Stimulated activated CD8-positive, alpha-beta memory T cell treated with anti-CD3 and anti-CD28 coated beads, Interleukin-7, amount 100 ng/mL, for 48 hours (primary cell): ENCODE results near the gene KRTAP10-9.
"Not testable (repeated sequence)": the region's sequence is repeated elsewhere in the genome, so short reads cannot be mapped to it uniquely, and the experiment has no call there.

Source experiments
- DNase-seq, 2 donors: peaks; one replicate each; pipeline ENCODE4 v3.0.0-alpha.2; 2020; ENCODE audit warnings: low read depth in 1 of 2; ENCODE audit errors: extremely low read depth in 1 of 2

Gene KRTAP10-9

GRCh38 chr21:44626673-44627143, at the start of gene KRTAP10-9:
Gene KRTAP10-9 (plus strand): TSS chr21:44627093. CDS start chr21:44627172, 79 bp downstream.
- no peak for DNase-seq

- DNase-seq, result no peak
Measured at GRCh38 chr21:44578371-44579055, 48.4 kb upstream of the KRTAP10-9 start.

- no peak for DNase-seq
Measured at GRCh38 chr21:44579056-44579832, 47.6 kb upstream of the KRTAP10-9 start.

GRCh38 chr21:44579833-44580144, 47.1 kb upstream of the KRTAP10-9 start:
- no peak for DNase-seq

- DNase-seq, result not testable (repeated sequence)
Measured at GRCh38 chr21:44580231-44580821, 46.6 kb upstream of the KRTAP10-9 start, which contains the start of gene KRTAP10-5. Gene KRTAP10-5 (minus strand): TSS chr21:44580604. CDS start chr21:44580578, 26 bp downstream.

GRCh38 chr21:44581158-44581557, 45.7 kb upstream of the KRTAP10-9 start:
- no peak for DNase-seq

GRCh38 chr21:44582055-44582454, 44.8 kb upstream of the KRTAP10-9 start:
- no peak for DNase-seq

GRCh38 chr21:44583089-44583799, 43.6 kb upstream of the KRTAP10-9 start:
- DNase-seq, result no peak

- peak in 1 of 2 donors; percentile 13 for DNase-seq
Measured at GRCh38 chr21:44583800-44584147, 43.1 kb upstream of the KRTAP10-9 start.

- no peak for DNase-seq
Measured at GRCh38 chr21:44585892-44586291, 41.0 kb upstream of the KRTAP10-9 start.

- DNase-seq, result no peak
Measured at GRCh38 chr21:44589094-44589493, 37.8 kb upstream of the KRTAP10-9 start.

- DNase-seq, result no peak
Measured at GRCh38 chr21:44589586-44590305, 37.1 kb upstream of the KRTAP10-9 start.

- no peak for DNase-seq
Measured at GRCh38 chr21:44590311-44590721, 36.6 kb upstream of the KRTAP10-9 start.

GRCh38 chr21:44590897-44591800, 35.7 kb upstream of the KRTAP10-9 start:
- DNase-seq, result not testable (repeated sequence)

- not testable (repeated sequence) for DNase-seq
Measured at GRCh38 chr21:44591801-44592130, 35.1 kb upstream of the KRTAP10-9 start.

GRCh38 chr21:44592446-44593311, 34.2 kb upstream of the KRTAP10-9 start, which contains the start of gene KRTAP10-6:
Gene KRTAP10-6 (minus strand): TSS chr21:44592505. CDS start chr21:44592484, 21 bp downstream.
- DNase-seq, result no peak

- DNase-seq, result no peak
Measured at GRCh38 chr21:44593598-44594405, 33.1 kb upstream of the KRTAP10-9 start.
